RWPE2 (cell line): ENCODE results near the gene RSPH10B2.
"Not testable (repeated sequence)": the region's sequence is repeated elsewhere in the genome, so short reads cannot be mapped to it uniquely, and the experiment has no call there.

Experiments
- ATAC-seq: fragments of 200-7000 bp; cut with Tn5 transposase; 3 replicates; pipeline ENCODE4 v1.9.1; 2021; ENCODE audit warnings: low read depth
- DNase-seq: peaks from one replicate; pipeline ENCODE4 v3.0.0-alpha.2; 2020; ENCODE audit warnings: low spot score
- H3K27ac ChIP-seq: fragments of 450-650 bp; 2 replicates; pipeline ENCODE4 v1.5.1; 2017; ENCODE audit warnings: mild to moderate bottlenecking; ENCODE audit not compliant: poor library complexity, severe bottlenecking
- H3K27me3 ChIP-seq: fragments of 250-450 bp; sonication (Bioruptor Pico); 2 replicates; pipeline ENCODE4 v1.5.1; 2021; ENCODE audit warnings: mild to moderate bottlenecking, moderate library complexity; ENCODE audit not compliant: insufficient read depth, poor library complexity, severe bottlenecking
- H3K36me3 ChIP-seq: fragments of 250-450 bp; sonication (Bioruptor Pico); 2 replicates; pipeline ENCODE4 v1.5.1; 2020; ENCODE audit warnings: low read depth, mild to moderate bottlenecking, moderate library complexity
- H3K4me1 ChIP-seq: fragments of 250-450 bp; sonication (Bioruptor Pico); 2 replicates; pipeline ENCODE4 v1.5.1; 2021; ENCODE audit warnings: mild to moderate bottlenecking, moderate library complexity; ENCODE audit not compliant: insufficient read depth, poor library complexity, severe bottlenecking
- H3K4me3 ChIP-seq: fragments of 250-450 bp; sonication (Bioruptor Pico); 2 replicates; pipeline ENCODE4 v1.5.1; 2021; ENCODE audit warnings: mild to moderate bottlenecking, moderate library complexity; ENCODE audit not compliant: severe bottlenecking
- H3K9me3 ChIP-seq: fragments of 250-450 bp; sonication (Bioruptor Pico); 2 replicates; pipeline ENCODE4 v1.5.1; 2021; ENCODE audit warnings: mild to moderate bottlenecking, moderate library complexity; ENCODE audit not compliant: severe bottlenecking

The RSPH10B2 gene

GRCh38 chr7:6813011-6813410, 59.1 kb downstream of the RSPH10B2 start:
- not testable (repeated sequence) for H3K9me3 ChIP-seq, ATAC-seq, H3K27ac ChIP-seq, H3K4me1 ChIP-seq, H3K27me3 ChIP-seq, H3K4me3 ChIP-seq, H3K36me3 ChIP-seq, DNase-seq

GRCh38 chr7:6815470-6815869, 61.6 kb downstream of the RSPH10B2 start:
- DNase-seq, H3K27me3 ChIP-seq, H3K27ac ChIP-seq, H3K9me3 ChIP-seq, H3K4me1 ChIP-seq, H3K36me3 ChIP-seq, H3K4me3 ChIP-seq, ATAC-seq: not testable (repeated sequence)

- not testable (repeated sequence) for H3K9me3 ChIP-seq, H3K27me3 ChIP-seq, H3K27ac ChIP-seq, ATAC-seq, H3K4me3 ChIP-seq, H3K36me3 ChIP-seq, DNase-seq, H3K4me1 ChIP-seq
These were observed 67.7 kb downstream of the RSPH10B2 start for GRCh38 chr7:6821622-6822021.

- H3K27me3 ChIP-seq, ATAC-seq, H3K9me3 ChIP-seq, H3K36me3 ChIP-seq, DNase-seq, H3K4me1 ChIP-seq, H3K27ac ChIP-seq: not testable (repeated sequence)
- H3K4me3 ChIP-seq: peak overlapping the region; percentile 19
These were observed 71.6 kb downstream of the RSPH10B2 start for GRCh38 chr7:6825236-6826125.

GRCh38 chr7:6826151-6826550, 72.2 kb downstream of the RSPH10B2 start, which contains the start of gene CCZ1B:
Gene CCZ1B (minus strand): TSS chr7:6826275. CDS start chr7:6826197, 78 bp downstream.
- not testable (repeated sequence) for H3K4me1 ChIP-seq, H3K27me3 ChIP-seq, DNase-seq, H3K27ac ChIP-seq, H3K9me3 ChIP-seq, H3K36me3 ChIP-seq
- ATAC-seq: peak; percentile 96
- H3K4me3 ChIP-seq: peak within 1 kb of the TSS; percentile 38

- not testable (repeated sequence) for H3K9me3 ChIP-seq, DNase-seq, ATAC-seq, H3K36me3 ChIP-seq, H3K27ac ChIP-seq, H3K4me3 ChIP-seq, H3K4me1 ChIP-seq, H3K27me3 ChIP-seq
These were observed 73.3 kb downstream of the RSPH10B2 start for GRCh38 chr7:6827180-6827579.

- not testable (repeated sequence) for H3K9me3 ChIP-seq, ATAC-seq, DNase-seq, H3K27ac ChIP-seq, H3K4me3 ChIP-seq, H3K27me3 ChIP-seq, H3K4me1 ChIP-seq, H3K36me3 ChIP-seq
These were observed 75.7 kb downstream of the RSPH10B2 start for GRCh38 chr7:6829616-6830015.

- H3K9me3 ChIP-seq, H3K27me3 ChIP-seq, DNase-seq, ATAC-seq, H3K27ac ChIP-seq, H3K4me3 ChIP-seq, H3K4me1 ChIP-seq, H3K36me3 ChIP-seq: not testable (repeated sequence)
These were observed 76.1 kb downstream of the RSPH10B2 start for GRCh38 chr7:6830026-6830425.
